ENCODE results near the gene VPS4B.

- TF ChIP-seq, protein P1, sequence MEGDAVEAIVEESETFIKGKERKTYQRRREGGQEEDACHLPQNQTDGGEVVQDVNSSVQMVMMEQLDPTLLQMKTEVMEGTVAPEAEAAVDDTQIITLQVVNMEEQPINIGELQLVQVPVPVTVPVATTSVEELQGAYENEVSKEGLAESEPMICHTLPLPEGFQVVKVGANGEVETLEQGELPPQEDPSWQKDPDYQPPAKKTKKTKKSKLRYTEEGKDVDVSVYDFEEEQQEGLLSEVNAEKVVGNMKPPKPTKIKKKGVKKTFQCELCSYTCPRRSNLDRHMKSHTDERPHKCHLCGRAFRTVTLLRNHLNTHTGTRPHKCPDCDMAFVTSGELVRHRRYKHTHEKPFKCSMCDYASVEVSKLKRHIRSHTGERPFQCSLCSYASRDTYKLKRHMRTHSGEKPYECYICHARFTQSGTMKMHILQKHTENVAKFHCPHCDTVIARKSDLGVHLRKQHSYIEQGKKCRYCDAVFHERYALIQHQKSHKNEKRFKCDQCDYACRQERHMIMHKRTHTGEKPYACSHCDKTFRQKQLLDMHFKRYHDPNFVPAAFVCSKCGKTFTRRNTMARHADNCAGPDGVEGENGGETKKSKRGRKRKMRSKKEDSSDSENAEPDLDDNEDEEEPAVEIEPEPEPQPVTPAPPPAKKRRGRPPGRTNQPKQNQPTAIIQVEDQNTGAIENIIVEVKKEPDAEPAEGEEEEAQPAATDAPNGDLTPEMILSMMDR (IDR thresholded peaks at IDR 0.05; ENCODE audit: low read length) = no peak
- no peak for TF ChIP-seq EZH2 (optimal IDR thresholded peaks at IDR 0.05; ENCODE audit: low read depth, low read length)
Observed at GRCh38 chr18:63409301-63409700, 13.0 kb downstream of the VPS4B start.

Data from MM.1S (cell line).